NCI-H1092 (cell line): ENCODE results near the gene LRRC1.
"Not testable (repeated sequence)": the region's sequence is repeated elsewhere in the genome, so short reads cannot be mapped to it uniquely, and the experiment has no call there.

Experiments
- DNase-seq: peaks from one replicate; lab custom pipeline; 2025; lab: John Stamatoyannopoulos, UW

LRRC1 gene

GRCh38 chr6:53794720-53795339 lies at the start of gene LRRC1:
Gene LRRC1 (plus strand): TSS chr6:53795005. CDS start chr6:53795257, 252 bp downstream.
- DNase-seq = peak; percentile 77

GRCh38 chr6:53746442-53747103 lies 48.2 kb upstream of the LRRC1 start:
- DNase-seq = no peak

- DNase-seq = no peak
Measured at GRCh38 chr6:53750052-53750650, 44.7 kb upstream of the LRRC1 start.

GRCh38 chr6:53751417-53751816 lies 43.4 kb upstream of the LRRC1 start:
- no peak for DNase-seq

GRCh38 chr6:53752440-53752839 lies 42.4 kb upstream of the LRRC1 start:
- no peak for DNase-seq

- no peak for DNase-seq
Measured at GRCh38 chr6:53752856-53753255, 41.9 kb upstream of the LRRC1 start.

GRCh38 chr6:53754330-53754729 lies 40.5 kb upstream of the LRRC1 start:
- DNase-seq = no peak

- DNase-seq = no peak
Measured at GRCh38 chr6:53756396-53756795, 38.4 kb upstream of the LRRC1 start.

GRCh38 chr6:53758496-53758895 lies 36.3 kb upstream of the LRRC1 start:
- DNase-seq = no peak

GRCh38 chr6:53761036-53761435 lies 33.8 kb upstream of the LRRC1 start:
- no peak for DNase-seq

GRCh38 chr6:53765270-53765669 lies 29.5 kb upstream of the LRRC1 start:
- no peak for DNase-seq

GRCh38 chr6:53766930-53767329 lies 27.9 kb upstream of the LRRC1 start:
- DNase-seq = no peak

- DNase-seq = no peak
Measured at GRCh38 chr6:53767941-53768340, 26.9 kb upstream of the LRRC1 start.

- DNase-seq = no peak
Measured at GRCh38 chr6:53768636-53769035, 26.2 kb upstream of the LRRC1 start.

- DNase-seq = no peak
Measured at GRCh38 chr6:53770780-53771249, 24.0 kb upstream of the LRRC1 start.

GRCh38 chr6:53771785-53772624 lies 22.8 kb upstream of the LRRC1 start:
- no peak for DNase-seq

GRCh38 chr6:53773044-53773696 lies 21.6 kb upstream of the LRRC1 start:
- no peak for DNase-seq

GRCh38 chr6:53776152-53776551 lies 18.7 kb upstream of the LRRC1 start:
- DNase-seq = not testable (repeated sequence)

GRCh38 chr6:53784991-53785390 lies 9.8 kb upstream of the LRRC1 start:
- DNase-seq = not testable (repeated sequence)

GRCh38 chr6:53786832-53787231 lies 8.0 kb upstream of the LRRC1 start:
- DNase-seq = no peak

- no peak for DNase-seq
Measured at GRCh38 chr6:53790886-53791285, 3.9 kb upstream of the LRRC1 start.

GRCh38 chr6:53792016-53792415 lies 2.8 kb upstream of the LRRC1 start:
- no peak for DNase-seq
